ENCODE data around the gene TPPP.
"Not testable (repeated sequence)": the region's sequence is repeated elsewhere in the genome, so short reads cannot be mapped to it uniquely, and the experiment has no call there.

Gene TPPP

GRCh38 chr5:693271-694041 lies at the start of gene TPPP:
TSS of gene TPPP (minus strand) at chr5:693352. CDS start at chr5:678060, 15,292 bp downstream.
- TF ChIP-seq GATA2, GATA3 (IDR thresholded peaks at IDR 0.05; ENCODE audit: low read depth, low read length): not testable (repeated sequence)

- TF ChIP-seq GATA3 (IDR thresholded peaks at IDR 0.05; ENCODE audit: low read depth, low read length) (no peak), GATA2 (IDR thresholded peaks at IDR 0.05; ENCODE audit: low read depth, low read length) (no peak)
Observed at GRCh38 chr5:717143-717542, 24.0 kb upstream of the TPPP start.

GRCh38 chr5:691817-692528 lies 1.2 kb downstream of the TPPP start:
- TF ChIP-seq GATA2 (IDR thresholded peaks at IDR 0.05; ENCODE audit: low read depth, low read length), result no peak
- no peak for TF ChIP-seq GATA3 (IDR thresholded peaks at IDR 0.05; ENCODE audit: low read depth, low read length)

GRCh38 chr5:685262-686171 lies 7.6 kb downstream of the TPPP start:
- TF ChIP-seq GATA2 (IDR thresholded peaks at IDR 0.05; ENCODE audit: low read depth, low read length) (no peak), GATA3 (IDR thresholded peaks at IDR 0.05; ENCODE audit: low read depth, low read length) (no peak)

GRCh38 chr5:684751-685216 lies 8.4 kb downstream of the TPPP start:
- TF ChIP-seq GATA3 (IDR thresholded peaks at IDR 0.05; ENCODE audit: low read depth, low read length) (no peak), GATA2 (IDR thresholded peaks at IDR 0.05; ENCODE audit: low read depth, low read length) (no peak)

GRCh38 chr5:683551-684481 lies 9.3 kb downstream of the TPPP start:
- TF ChIP-seq GATA3 (IDR thresholded peaks at IDR 0.05; ENCODE audit: low read depth, low read length) (no peak), GATA2 (IDR thresholded peaks at IDR 0.05; ENCODE audit: low read depth, low read length) (no peak)

- TF ChIP-seq GATA2 (IDR thresholded peaks at IDR 0.05; ENCODE audit: low read depth, low read length), result no peak
- no peak for TF ChIP-seq GATA3 (IDR thresholded peaks at IDR 0.05; ENCODE audit: low read depth, low read length)
Observed at GRCh38 chr5:677131-678101, 15.7 kb downstream of the TPPP start.

GRCh38 chr5:676699-677076 lies 16.5 kb downstream of the TPPP start:
- TF ChIP-seq GATA2 (IDR thresholded peaks at IDR 0.05; ENCODE audit: low read depth, low read length), result no peak
- no peak for TF ChIP-seq GATA3 (IDR thresholded peaks at IDR 0.05; ENCODE audit: low read depth, low read length)

GRCh38 chr5:675871-676698 lies 17.1 kb downstream of the TPPP start:
- TF ChIP-seq GATA3 (IDR thresholded peaks at IDR 0.05; ENCODE audit: low read depth, low read length) (no peak), GATA2 (IDR thresholded peaks at IDR 0.05; ENCODE audit: low read depth, low read length) (no peak)

GRCh38 chr5:675111-675870 lies 17.9 kb downstream of the TPPP start:
- TF ChIP-seq GATA2 (IDR thresholded peaks at IDR 0.05; ENCODE audit: low read depth, low read length), result no peak
- no peak for TF ChIP-seq GATA3 (IDR thresholded peaks at IDR 0.05; ENCODE audit: low read depth, low read length)
